Esophagus squamous epithelium (tissue), 5 donors: Measurements from ENCODE around the gene CTCF. TPM values are rescaled to one million over a fixed set of nuclear protein-coding genes. Genes with fewer than 3 reads are reported as not detected.

Source experiments
- DNase-seq: peaks from one replicate; lab custom pipeline; 2025; lab: John Stamatoyannopoulos, UW
- H3K27ac ChIP-seq, 4 donors: fragments of 200-600 bp; sonication (generic); one replicate each; pipeline ENCODE4 v1.5.1; 2016 to 2019; ENCODE audit warnings: mild to moderate bottlenecking in 1 of 4
- H3K27me3 ChIP-seq, 4 donors: fragments of 200-600 bp; sonication (generic); 1 replicate in 3 of 4; 2 replicates in 1 of 4; pipeline versions ENCODE4 v1.5.1 to v1.6.0; 2017 to 2021; ENCODE audit warnings: antibody characterized with exemption in 1 of 4
- H3K36me3 ChIP-seq, 3 donors: fragments of 200-600 bp; sonication (generic); one replicate each; pipeline ENCODE4 v1.5.1; 2016 to 2019
- H3K4me1 ChIP-seq, 3 donors: fragments of 200-600 bp; sonication (generic); one replicate each; pipeline ENCODE4 v1.5.1; 2017 to 2019
- H3K4me3 ChIP-seq, 4 donors: fragments of 200-600 bp; sonication (generic); 1 replicate in 3 of 4; 2 replicates in 1 of 4; pipeline ENCODE4 v1.5.1; 2016 to 2019; ENCODE audit warnings: mild to moderate bottlenecking in 2 of 4, moderate library complexity in 1 of 4
- H3K9me3 ChIP-seq, 3 donors: fragments of 200-600 bp; sonication (generic); one replicate each; pipeline ENCODE4 v1.5.1; 2016 to 2019
- POLR2A ChIP-seq, 4 donors: fragments of 450-650 bp; IDR thresholded peaks; one replicate each; pipeline ENCODE4 v1.6.1; 2017; ENCODE audit warnings: antibody characterized with exemption in 4 of 4, mild to moderate bottlenecking in 4 of 4, moderate library complexity in 3 of 4
- WGBS, 2 donors: methylation state at CpG; one replicate each; pipeline ENCODE4 v1.1.5; 2018; 5-methylcytosine and 5-hydroxymethylcytosine counted together
- intact Hi-C: fragments of 100-400 bp; cut with DNase I; formaldehyde crosslinking; loops from one replicate; pipeline ENCODE4 v1.15.0; 2022
- total RNA-seq, 4 donors: library from RNA; depleted of rRNA; stranded (reverse); fragments of >200 nt; gene quantifications; one replicate each; pipeline ENCODE4 v1.1.0, GENCODE V29; 2016
- TF ChIP-seq, protein P1 (sequence below), 6 experiments: fragments of 450-650 bp in 4 of 6; fragments of 200-600 bp in 2 of 6; sonication (generic) in 2 of 6; IDR thresholded peaks; one replicate each; pipeline ENCODE4 v1.5.1; 2016 to 2019; ENCODE audit warnings: antibody characterized with exemption in 6 of 6, mild to moderate bottlenecking in 4 of 6, moderate library complexity in 4 of 6
- donor health status: DM: yes; HTN: yes; CAD: no.

Gene CTCF
- total RNA-seq, 4 donors from 2014 or later: 29.9 to 35.5 (median 33.5) TPM

DNA sequence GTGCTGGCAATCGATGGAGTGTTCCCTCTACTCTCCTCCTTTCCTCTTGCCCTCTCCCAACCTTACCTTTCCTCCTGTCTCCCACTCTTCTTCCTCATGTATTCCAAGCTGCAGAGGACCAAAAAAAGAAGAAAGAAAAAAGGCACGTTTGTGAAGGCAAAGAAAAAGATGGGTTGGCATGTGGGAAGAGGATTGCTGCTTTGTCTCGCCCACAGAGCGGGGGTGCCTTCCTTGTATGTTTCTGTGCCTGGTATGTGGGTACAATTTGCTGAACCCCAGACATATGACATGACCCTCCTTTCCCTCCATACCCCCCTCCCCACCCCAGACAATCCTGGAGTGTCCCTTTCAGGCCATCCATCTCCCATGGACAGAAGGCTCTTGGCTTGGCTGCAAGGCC, 13.1 kb upstream of the CTCF start:
- intact Hi-C loops: no loop called here
- no peaks in the 10 kb centered on the region for H3K27me3 ChIP-seq
- no peak for TF ChIP-seq POLR2A (IDR thresholded peaks at IDR 0.05)
- TF ChIP-seq, protein P1, sequence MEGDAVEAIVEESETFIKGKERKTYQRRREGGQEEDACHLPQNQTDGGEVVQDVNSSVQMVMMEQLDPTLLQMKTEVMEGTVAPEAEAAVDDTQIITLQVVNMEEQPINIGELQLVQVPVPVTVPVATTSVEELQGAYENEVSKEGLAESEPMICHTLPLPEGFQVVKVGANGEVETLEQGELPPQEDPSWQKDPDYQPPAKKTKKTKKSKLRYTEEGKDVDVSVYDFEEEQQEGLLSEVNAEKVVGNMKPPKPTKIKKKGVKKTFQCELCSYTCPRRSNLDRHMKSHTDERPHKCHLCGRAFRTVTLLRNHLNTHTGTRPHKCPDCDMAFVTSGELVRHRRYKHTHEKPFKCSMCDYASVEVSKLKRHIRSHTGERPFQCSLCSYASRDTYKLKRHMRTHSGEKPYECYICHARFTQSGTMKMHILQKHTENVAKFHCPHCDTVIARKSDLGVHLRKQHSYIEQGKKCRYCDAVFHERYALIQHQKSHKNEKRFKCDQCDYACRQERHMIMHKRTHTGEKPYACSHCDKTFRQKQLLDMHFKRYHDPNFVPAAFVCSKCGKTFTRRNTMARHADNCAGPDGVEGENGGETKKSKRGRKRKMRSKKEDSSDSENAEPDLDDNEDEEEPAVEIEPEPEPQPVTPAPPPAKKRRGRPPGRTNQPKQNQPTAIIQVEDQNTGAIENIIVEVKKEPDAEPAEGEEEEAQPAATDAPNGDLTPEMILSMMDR (IDR thresholded peaks at IDR 0.05): no peak
- peaks cover 30 to 61% (median 43%) of the 10 kb centered on the region in 3 donors for H3K4me1 ChIP-seq
- H3K36me3 ChIP-seq: peaks cover 8 to 26% (median 16%) of the 10 kb centered on the region in 3 donors
- peak overlapping the region in 1 of 4 donors; percentile 84 for H3K27ac ChIP-seq
- no peaks in the 10 kb centered on the region for H3K9me3 ChIP-seq
- H3K4me3 ChIP-seq: no peak overlapping the region
- WGBS, 2 donors: 79 to 83% methylated on average over 3 to 4 of the region's 4 CpGs
- DNase-seq: no peak

DNA sequence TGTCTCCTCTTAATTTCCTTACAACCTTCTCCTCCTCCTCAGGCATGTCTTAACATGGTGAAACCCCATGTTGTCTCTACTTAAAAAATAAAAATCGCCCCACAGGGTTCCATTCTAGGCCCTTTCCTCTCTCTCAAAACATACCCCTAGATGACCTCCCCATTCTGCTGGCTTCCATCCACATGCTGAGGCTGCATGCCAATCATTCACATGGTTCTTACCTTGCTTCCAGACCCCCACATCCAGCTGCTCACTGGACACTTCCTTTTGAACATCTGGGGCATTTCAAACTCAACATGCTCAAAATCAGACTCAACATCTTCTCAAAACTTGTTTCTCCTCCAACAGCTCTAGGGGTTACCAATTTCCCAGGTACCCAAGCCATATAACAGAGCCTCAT, 12.4 kb upstream of the CTCF start:
- Histone ChIP-seq H3K4me3 (no peak overlapping the region), H3K27me3 (no peaks in the 10 kb centered on the region), H3K36me3 (peaks cover 8 to 19% (median 11%) of the 10 kb centered on the region in 3 donors), H3K9me3 (no peaks in the 10 kb centered on the region), H3K27ac (peak overlapping the region in 1 of 4 donors; percentile 84), H3K4me1 (peaks cover 24 to 59% (median 37%) of the 10 kb centered on the region in 3 donors)
- DNase-seq: no peak
- 22 to 56% methylated on average over 1 of the region's 1 CpG for WGBS, 2 donors
- intact Hi-C loops: no loop called here
- TF ChIP-seq, protein P1 (IDR thresholded peaks at IDR 0.05): no peak
- TF ChIP-seq POLR2A (IDR thresholded peaks at IDR 0.05): no peak

DNA sequence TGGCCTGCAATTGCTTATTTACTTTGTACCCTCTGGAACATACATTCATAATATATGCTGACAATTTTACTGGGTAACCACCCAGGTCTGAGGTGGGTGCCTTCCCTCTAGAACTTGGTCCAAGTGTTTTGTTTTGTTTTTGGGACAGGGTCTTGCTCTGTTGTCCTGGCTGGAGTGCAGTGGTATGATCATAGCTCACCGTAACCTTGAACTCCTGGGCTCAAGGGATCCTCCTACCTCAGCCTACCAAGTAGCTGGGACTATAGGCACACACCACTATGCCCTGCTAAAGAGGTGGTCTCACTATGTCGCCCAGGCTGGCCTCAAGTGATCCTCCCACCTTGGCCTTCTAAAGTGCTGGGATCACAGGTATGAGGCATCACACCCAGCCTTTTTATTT, 11.2 kb upstream of the CTCF start:
- Histone ChIP-seq H3K4me1 (peaks cover 30 to 59% (median 37%) of the 10 kb centered on the region in 3 donors), H3K4me3 (no peak overlapping the region), H3K9me3 (no peaks in the 10 kb centered on the region), H3K27me3 (no peaks in the 10 kb centered on the region), H3K27ac (no peak overlapping the region), H3K36me3 (peaks cover 0 to 8% (median 0%) of the 10 kb centered on the region in 3 donors)
- WGBS, 2 donors: 89 to 100% methylated on average over 2 of the region's 2 CpGs
- TF ChIP-seq, protein P1 (IDR thresholded peaks at IDR 0.05): no peak
- TF ChIP-seq POLR2A (IDR thresholded peaks at IDR 0.05): no peak
- intact Hi-C loops: no loop called here
- DNase-seq: no peak

DNA sequence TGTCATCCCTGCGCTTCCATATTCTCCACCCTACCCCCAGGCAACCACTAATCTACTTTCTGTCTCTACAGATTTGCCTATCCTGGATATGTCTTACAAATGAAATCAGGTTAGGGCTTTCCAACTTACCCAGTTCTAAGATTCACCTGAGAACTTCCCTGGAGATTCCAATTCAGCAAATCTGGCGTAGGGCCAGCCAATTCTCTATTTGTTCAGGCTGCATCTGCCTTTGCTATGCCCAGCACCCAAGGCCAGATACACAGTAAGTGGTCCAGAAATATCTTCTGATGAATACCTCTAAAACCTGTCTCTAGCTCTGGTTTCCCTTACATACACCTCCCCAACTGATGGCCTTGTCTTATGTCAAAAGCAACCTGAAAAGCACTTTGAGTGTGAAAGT, 10.4 kb upstream of the CTCF start:
- intact Hi-C loops: no loop called here
- TF ChIP-seq POLR2A (IDR thresholded peaks at IDR 0.05): no peak
- TF ChIP-seq, protein P1 (IDR thresholded peaks at IDR 0.05): no peak
- Histone ChIP-seq H3K4me1 (peaks cover 25 to 59% (median 33%) of the 10 kb centered on the region in 3 donors), H3K4me3 (no peak overlapping the region), H3K27ac (peak overlapping the region in 2 of 4 donors; percentile 22 to 43), H3K27me3 (no peaks in the 10 kb centered on the region), H3K36me3 (no peaks in the 10 kb centered on the region), H3K9me3 (no peaks in the 10 kb centered on the region)
- WGBS, 2 donors: 51 to 83% methylated on average over 2 of the region's 2 CpGs
- no peak for DNase-seq

DNA sequence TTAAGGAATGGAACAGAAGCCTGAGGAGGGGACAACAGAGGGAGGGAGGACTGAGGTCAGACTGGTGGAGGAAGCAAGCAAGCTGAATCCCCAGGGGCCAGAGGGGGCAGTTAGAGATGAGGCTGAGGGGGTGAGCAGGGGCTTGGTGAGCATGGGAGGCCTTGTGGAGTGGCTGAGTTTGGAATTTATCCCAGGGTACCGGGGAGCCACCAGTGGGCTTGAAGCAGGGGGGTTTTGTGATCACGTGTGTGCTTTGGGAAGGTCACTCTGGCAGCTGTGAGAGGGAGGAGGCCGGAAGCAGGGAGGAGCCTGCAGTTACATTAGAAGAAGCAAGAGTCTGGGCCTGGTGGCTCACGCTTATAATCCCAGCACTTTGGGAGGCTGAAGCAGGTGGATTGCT, 9.8 kb upstream of the CTCF start:
- Histone ChIP-seq H3K27me3 (no peaks in the 10 kb centered on the region), H3K4me3 (no peak overlapping the region), H3K9me3 (no peaks in the 10 kb centered on the region), H3K4me1 (peaks cover 21 to 55% (median 28%) of the 10 kb centered on the region in 3 donors), H3K36me3 (no peaks in the 10 kb centered on the region), H3K27ac (peak overlapping the region in 3 of 4 donors; percentile 10 to 43 (median 22))
- TF ChIP-seq, protein P1 (IDR thresholded peaks at IDR 0.05): no peak
- 40 to 74% methylated on average over 3 to 4 of the region's 4 CpGs for WGBS, 2 donors
- DNase-seq: no peak
- intact Hi-C loops: no loop called here
